GM12875 (cell line): ENCODE measurements around the gene FAM76B.
"Not testable (repeated sequence)": the region's sequence is repeated elsewhere in the genome, so short reads cannot be mapped to it uniquely, and the experiment has no call there.

Source experiments
- H3K4me3 ChIP-seq: one replicate; pipeline ENCODE4 v1.5.1; 2011; ENCODE audit warnings: low read depth, low read length, control low read depth
- CTCF ChIP-seq: IDR thresholded peaks from 2 replicates; pipeline ENCODE4 v1.5.1; 2011; ENCODE audit warnings: low read depth, mild to moderate bottlenecking, control low read depth, inconsistent platforms, low read length, moderate library complexity, borderline replicate concordance; ENCODE audit not compliant: insufficient read depth

The FAM76B gene

GRCh38 chr11:95829580-95830259 lies 40.1 kb upstream of the FAM76B start:
- no peak for TF ChIP-seq CTCF
- no peak overlapping the region for H3K4me3 ChIP-seq

- no peak for TF ChIP-seq CTCF
Measured at GRCh38 chr11:95827696-95828095, 38.1 kb upstream of the FAM76B start.

GRCh38 chr11:95821640-95822039 lies 32.1 kb upstream of the FAM76B start:
- H3K4me3 ChIP-seq, result no peak overlapping the region
- TF ChIP-seq CTCF, result no peak

More at GRCh38 chr11:95827696-95828095, 38.1 kb upstream of the FAM76B start:
- no peak overlapping the region for H3K4me3 ChIP-seq

- no peak overlapping the region for H3K4me3 ChIP-seq
- TF ChIP-seq CTCF, result no peak
Measured at GRCh38 chr11:95816037-95816436, 26.5 kb upstream of the FAM76B start.

- H3K4me3 ChIP-seq, result not testable (repeated sequence)
Measured at GRCh38 chr11:95811052-95811451, 21.5 kb upstream of the FAM76B start.

GRCh38 chr11:95806464-95806863 lies 16.9 kb upstream of the FAM76B start:
- not testable (repeated sequence) for H3K4me3 ChIP-seq

GRCh38 chr11:95805869-95806268 lies 16.3 kb upstream of the FAM76B start:
- no peak for TF ChIP-seq CTCF
- H3K4me3 ChIP-seq, result no peak overlapping the region

- TF ChIP-seq CTCF, result no peak
- no peak overlapping the region for H3K4me3 ChIP-seq
Measured at GRCh38 chr11:95803973-95804372, 14.4 kb upstream of the FAM76B start.
